HepG2 (cell line): ENCODE results near the gene ACACB. TPM values are rescaled to one million over a fixed set of nuclear protein-coding genes. Genes with fewer than 3 reads are reported as not detected.

Experiments used
- AHR ChIP-seq: IDR thresholded peaks from 2 replicates; pipeline ENCODE4 v1.6.1; 2018; ENCODE audit warnings: missing genetic modification reagents, missing compliant biosample characterization
- CEBPZ ChIP-seq: IDR thresholded peaks from 2 replicates; pipeline ENCODE4 v1.6.1; 2012; ENCODE audit warnings: low read length, improper control_type of control experiment
- DZIP1 ChIP-seq: sonication (generic); formaldehyde crosslinking; IDR thresholded peaks from 2 replicates; pipeline ENCODE4 v1.5.0; 2020; ENCODE audit warnings: mild to moderate bottlenecking, missing genetic modification reagents
- FOXK2 ChIP-seq: fragments of 450-650 bp; IDR thresholded peaks from 2 replicates; pipeline ENCODE4 v1.6.1; 2016
- HOXA5 ChIP-seq: sonication (generic); formaldehyde crosslinking; IDR thresholded peaks from 2 replicates; pipeline ENCODE4 v1.4.0; 2020; ENCODE audit warnings: missing genetic modification reagents
- LRRFIP1 ChIP-seq: sonication (generic); formaldehyde crosslinking; conservative IDR thresholded peaks from 2 replicates; pipeline ENCODE4 v1.4.0; 2020; ENCODE audit warnings: missing genetic modification reagents
- MAFF ChIP-seq: IDR thresholded peaks from 2 replicates; pipeline ENCODE4 v1.6.1; 2011; ENCODE audit warnings: low read depth, low read length, improper control_type of control experiment
- MAZ ChIP-seq, 2 experiments: sonication (generic) in 1 of 2; formaldehyde crosslinking in 1 of 2; IDR thresholded peaks; 2 replicates each; pipeline versions ENCODE4 v1.5.0 to v1.6.1; 2012 to 2020; ENCODE audit warnings: low read depth in 2 of 2, mild to moderate bottlenecking in 2 of 2, borderline replicate concordance in 1 of 2, improper control_type of control experiment in 1 of 2, low read length in 1 of 2, missing genetic modification reagents in 1 of 2, moderate library complexity in 1 of 2
- SP1 ChIP-seq, 2 experiments: fragments of 450-650 bp in 1 of 2; sonication (generic) in 1 of 2; formaldehyde crosslinking in 1 of 2; IDR thresholded peaks; 2 replicates each; pipeline versions ENCODE4 v1.4.0 to v1.6.1; 2016 to 2020; ENCODE audit warnings: missing genetic modification reagents in 1 of 2
- ZBTB10 ChIP-seq: sonication (generic); formaldehyde crosslinking; IDR thresholded peaks from 2 replicates; pipeline ENCODE4 v1.4.0; 2020; ENCODE audit warnings: missing genetic modification reagents, borderline replicate concordance
- ZBTB7A ChIP-seq: sonication (generic); formaldehyde crosslinking; IDR thresholded peaks from 2 replicates; pipeline ENCODE4 v1.8.0; 2022; ENCODE audit warnings: mild to moderate bottlenecking, missing genetic modification reagents
- ZC3H4 ChIP-seq: sonication (generic); formaldehyde crosslinking; IDR thresholded peaks from 2 replicates; pipeline ENCODE4 v1.4.0; 2020; ENCODE audit warnings: missing genetic modification reagents, borderline replicate concordance
- ZNF24 ChIP-seq: fragments of 450-650 bp; IDR thresholded peaks from 2 replicates; pipeline ENCODE4 v1.6.1; 2017; ENCODE audit warnings: antibody characterized with exemption, mild to moderate bottlenecking
- ZNF567 ChIP-seq: sonication (generic); formaldehyde crosslinking; IDR thresholded peaks from 2 replicates; pipeline ENCODE4 v1.8.1; 2023; ENCODE audit warnings: mild to moderate bottlenecking, missing genetic modification reagents, borderline replicate concordance
- ZNF616 ChIP-seq: sonication (generic); formaldehyde crosslinking; IDR thresholded peaks from 2 replicates; pipeline ENCODE4 v1.5.0; 2020; ENCODE audit warnings: low read depth, mild to moderate bottlenecking, missing genetic modification reagents
- ZNF775 ChIP-seq: sonication (generic); formaldehyde crosslinking; IDR thresholded peaks from 2 replicates; pipeline ENCODE4 v1.4.0; 2020; ENCODE audit warnings: missing genetic modification reagents, mild to moderate bottlenecking, moderate library complexity, borderline replicate concordance
- polyA plus RNA-seq, 8 experiments: library from polyadenylated mRNA; depleted of rRNA in 3 of 8; stranded (reverse) in 7 of 8; unstranded in 1 of 8; fragments of >200 nt; fragmentation: Illumina TruSeq in 4 of 8; extraction: Trizol in 4 of 8; gene quantifications; 2 replicates each; pipeline versions ENCODE4 v1.2.1 to v1.2.3, GENCODE V29; 2011 to 2016; ENCODE audit warnings: low read depth in 4 of 8, missing spikeins in 1 of 8, mixed read lengths in 1 of 8; ENCODE audit not compliant: insufficient read depth in 1 of 8
- total RNA-seq, 5 experiments: library from RNA; depleted of rRNA; stranded (reverse); fragments of >200 nt; fragmentation: Illumina TruSeq; extraction: Trizol; gene quantifications; 2 replicates each; pipeline ENCODE4 v1.2.3, GENCODE V29; 2016; ENCODE audit warnings: low read depth in 1 of 5

ACACB gene
- total and polyA plus RNA-seq, 2 of the 13 experiments (the other 11 are each of a cell fraction or from before 2014, with no cell fraction given): 6.2 to 8.6 TPM

GRCh38 chr12:109115758-109116610 is at the start of gene ACACB (continued):
- TF ChIP-seq HOXA5 (no peak), DZIP1 (CRISPR knock-in tag) (0 out of 2 replicates have a peak, but pooled peaks have one; percentile 28), ZNF24 (no peak), ZNF616 (CRISPR knock-in tag) (no peak), LRRFIP1 (no peak), FOXK2 (peak; percentile 13; the same call in 1 of the 2 replicates), MAZ (IDR thresholded peaks at IDR 0.05; ENCODE audit: borderline replicate concordance, low read depth, low read length) (peak; percentile 46; the same call in 1 of the 2 replicates), MAZ (CRISPR knock-in tag; IDR thresholded peaks at IDR 0.05; ENCODE audit: low read depth) (peak; percentile 43; the same call in 1 of the 2 replicates), ZBTB10 (no peak), ZNF775 (CRISPR knock-in tag) (0 out of 2 replicates have a peak, but pooled peaks have one; percentile 24), MAFF (peak; percentile 64), CEBPZ (no peak), ZC3H4 (CRISPR knock-in tag) (no peak), AHR (CRISPR knock-in tag) (no peak), ZBTB7A (CRISPR knock-in tag) (peak; percentile 72; the same call in 1 of the 2 replicates), ZNF567 (no peak), SP1 (IDR thresholded peaks at IDR 0.05) (no peak), SP1 (CRISPR knock-in tag; IDR thresholded peaks at IDR 0.05) (peak; percentile 29; the same call in 1 of the 2 replicates)
